ENCODE data around the gene EIF3L. TPM values are rescaled to one million over a fixed set of nuclear protein-coding genes. Genes with fewer than 3 reads are reported as not detected.

The EIF3L gene
- total and polyA plus RNA-seq, 2 experiments from 2014 or later: 206 to 346 TPM

DNA sequence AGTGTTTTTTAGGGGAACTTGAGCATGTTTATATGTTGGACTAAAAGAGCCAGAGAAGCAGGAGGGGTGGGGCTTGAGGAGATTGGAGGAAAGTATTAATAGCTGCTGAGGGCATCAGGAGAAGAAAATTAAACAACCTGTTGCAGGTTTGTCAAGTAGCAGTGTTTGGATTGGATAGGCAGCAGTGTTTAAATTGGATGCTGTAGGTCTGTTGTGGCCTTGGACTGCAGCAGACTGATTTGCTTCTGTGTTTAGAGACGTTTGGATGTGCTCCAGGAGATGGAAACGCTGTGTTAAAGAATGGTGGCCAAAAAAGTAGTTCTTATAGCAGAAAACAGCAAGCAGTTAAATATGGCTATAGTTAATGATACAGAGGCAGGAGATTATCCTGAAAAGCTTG is 5.7 kb downstream of the EIF3L start:
- Histone ChIP-seq H3K79me2 (ENCODE audit: insufficient read depth) (peaks cover 90% of the 10 kb centered on the region), H2AFZ (no peak overlapping the region), H3K4me3 (no peak overlapping the region), H3K27me3 (replicated peaks; ENCODE audit: insufficient read depth) (no peaks in the 10 kb centered on the region), H4K20me1 (ENCODE audit: insufficient read depth) (no peaks in the 10 kb centered on the region), H3F3A (ENCODE audit: insufficient read depth) (peaks cover 9% of the 10 kb centered on the region; the same call in 1 of the 2 replicates), H3K36me3 (ENCODE audit: low read depth) (peaks cover 54% of the 10 kb centered on the region), H3K27ac (no peak overlapping the region), H3K4me2 (ENCODE audit: unreplicated experiment) (no peak overlapping the region), H3K9ac (no peak overlapping the region), H3K9me2 (ENCODE audit: insufficient read depth) (no peaks in the 10 kb centered on the region), H3K4me1 (ENCODE audit: insufficient read depth) (peaks cover 10% of the 10 kb centered on the region), H3K9me3 (ENCODE audit: low read depth) (no peaks in the 10 kb centered on the region)
- in situ Hi-C loops (cut with MboI): no loop called here
- DNase-seq: no peak
- whole genome bisulfite sequencing, 2 experiments (ENCODE audit: low coverage in 1 of 2, low lambda C conversion rate in 2 of 2, missing lambda C conversion rate in 2 of 2): 25 to 32% methylated on average over 2 of the region's 2 CpGs
- no peak for TF ChIP-seq EZH2 (IDR thresholded peaks at IDR 0.05; ENCODE audit: insufficient read depth, poor library complexity, severe bottlenecking)
- TF ChIP-seq EZH2phosphoT487 (IDR thresholded peaks at IDR 0.05; ENCODE audit: insufficient read depth, low read depth): no peak

GRCh38 chr22:37855462-37855861 is 6.2 kb downstream of the EIF3L start:
- Histone ChIP-seq H3K4me3 (no peak overlapping the region), H3K27me3 (replicated peaks; ENCODE audit: insufficient read depth) (no peaks in the 10 kb centered on the region), H3F3A (ENCODE audit: insufficient read depth) (peaks cover 14% of the 10 kb centered on the region; the same call in 1 of the 2 replicates), H3K79me2 (ENCODE audit: insufficient read depth) (peaks cover 90% of the 10 kb centered on the region), H3K36me3 (ENCODE audit: low read depth) (peaks cover 54% of the 10 kb centered on the region), H3K9ac (no peak overlapping the region), H3K9me2 (ENCODE audit: insufficient read depth) (no peaks in the 10 kb centered on the region), H3K9me3 (ENCODE audit: low read depth) (no peaks in the 10 kb centered on the region), H2AFZ (no peak overlapping the region), H3K4me2 (ENCODE audit: unreplicated experiment) (no peak overlapping the region), H3K4me1 (ENCODE audit: insufficient read depth) (peaks cover 5% of the 10 kb centered on the region), H4K20me1 (ENCODE audit: insufficient read depth) (no peaks in the 10 kb centered on the region), H3K27ac (no peak overlapping the region)
- TF ChIP-seq EZH2 (IDR thresholded peaks at IDR 0.05; ENCODE audit: insufficient read depth, poor library complexity, severe bottlenecking): no peak
- no peak for TF ChIP-seq EZH2phosphoT487 (IDR thresholded peaks at IDR 0.05; ENCODE audit: insufficient read depth, low read depth)
- no peak for DNase-seq
- 87 to 98% methylated on average over 2 of the region's 2 CpGs for WGBS, 2 experiments (ENCODE audit: low coverage in 1 of 2, low lambda C conversion rate in 2 of 2, missing lambda C conversion rate in 2 of 2)
- in situ Hi-C loops (cut with MboI): no loop called here

DNA sequence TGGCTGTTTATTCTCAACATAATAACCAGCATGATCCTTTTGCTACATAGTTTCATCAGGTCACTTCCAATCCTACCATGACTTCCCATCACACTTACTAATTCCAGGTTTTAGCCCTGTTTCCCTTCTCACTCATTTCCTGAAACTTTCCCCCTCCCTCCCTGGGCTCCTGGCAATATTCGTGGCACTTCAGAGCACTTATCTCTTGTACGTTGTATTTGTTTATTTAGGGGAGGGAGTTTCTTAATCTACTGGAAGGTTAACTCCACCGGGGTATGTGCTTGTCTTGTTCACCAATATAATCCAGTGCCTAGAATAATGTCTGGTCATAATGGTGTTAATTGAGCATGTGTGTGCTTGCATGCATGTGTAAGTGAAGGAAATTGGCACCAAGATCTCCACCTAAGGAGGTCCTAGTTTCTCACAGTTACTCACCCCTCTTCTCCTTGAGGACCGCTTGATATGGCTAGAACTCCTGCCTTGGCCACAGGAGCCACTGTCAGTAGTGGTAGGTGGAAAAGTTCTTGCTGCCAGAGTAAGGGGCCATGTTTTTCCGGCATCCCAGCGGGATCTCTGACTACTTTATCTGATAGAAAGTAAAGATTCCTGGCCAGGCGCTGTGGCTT is 11.7 kb downstream of the EIF3L start:
- Histone ChIP-seq H3K9ac (no peak overlapping the region), H2AFZ (no peak overlapping the region), H3K9me3 (ENCODE audit: low read depth) (no peaks in the 10 kb centered on the region), H3K36me3 (ENCODE audit: low read depth) (peaks cover 65% of the 10 kb centered on the region), H3K4me1 (ENCODE audit: insufficient read depth) (0 out of 2 replicates have a peak, but pooled peaks cover 10% of the 10 kb centered on the region), H3F3A (ENCODE audit: insufficient read depth) (peaks cover 42% of the 10 kb centered on the region; the same call in 1 of the 2 replicates), H3K79me2 (ENCODE audit: insufficient read depth) (peaks cover 68% of the 10 kb centered on the region), H4K20me1 (ENCODE audit: insufficient read depth) (no peaks in the 10 kb centered on the region), H3K4me2 (ENCODE audit: unreplicated experiment) (no peak overlapping the region), H3K27me3 (replicated peaks; ENCODE audit: insufficient read depth) (no peaks in the 10 kb centered on the region), H3K9me2 (ENCODE audit: insufficient read depth) (no peaks in the 10 kb centered on the region), H3K27ac (no peak overlapping the region), H3K4me3 (no peak overlapping the region)
- in situ Hi-C loops (cut with MboI): no loop called here
- TF ChIP-seq EZH2phosphoT487 (IDR thresholded peaks at IDR 0.05; ENCODE audit: insufficient read depth, low read depth) (no peak), EZH2 (IDR thresholded peaks at IDR 0.05; ENCODE audit: insufficient read depth, poor library complexity, severe bottlenecking) (no peak)
- no peak for DNase-seq
- WGBS, 2 experiments (ENCODE audit: low coverage in 1 of 2, low lambda C conversion rate in 2 of 2, missing lambda C conversion rate in 2 of 2): 88 to 91% methylated on average over 7 of the region's 7 CpGs

GRCh38 chr22:37862570-37863325 is 13.5 kb downstream of the EIF3L start:
- H3K27ac ChIP-seq: peak overlapping the region; percentile 61
- H3K79me2 ChIP-seq (ENCODE audit: insufficient read depth): peaks cover 69% of the 10 kb centered on the region
- no peaks in the 10 kb centered on the region for H3K9me2 ChIP-seq (ENCODE audit: insufficient read depth)
- H3K4me1 ChIP-seq (ENCODE audit: insufficient read depth): 0 out of 2 replicates have a peak, but pooled peaks cover 10% of the 10 kb centered on the region
- TF ChIP-seq EZH2 (IDR thresholded peaks at IDR 0.05; ENCODE audit: insufficient read depth, poor library complexity, severe bottlenecking) (no peak), EZH2phosphoT487 (IDR thresholded peaks at IDR 0.05; ENCODE audit: insufficient read depth, low read depth) (no peak)
- no peaks in the 10 kb centered on the region for H3K9me3 ChIP-seq (ENCODE audit: low read depth)
- no peak overlapping the region for H3K4me3 ChIP-seq
- peaks cover 42% of the 10 kb centered on the region; the same call in 1 of the 2 replicates for H3F3A ChIP-seq (ENCODE audit: insufficient read depth)
- 85 to 87% methylated on average over 7 of the region's 7 CpGs for WGBS, 2 experiments (ENCODE audit: low coverage in 1 of 2, low lambda C conversion rate in 2 of 2, missing lambda C conversion rate in 2 of 2)
- peak overlapping the region; percentile 31 for H3K9ac ChIP-seq
- no peaks in the 10 kb centered on the region for H3K27me3 ChIP-seq (replicated peaks; ENCODE audit: insufficient read depth)
- H2AFZ ChIP-seq: no peak overlapping the region
- H4K20me1 ChIP-seq (ENCODE audit: insufficient read depth): no peaks in the 10 kb centered on the region
- peak; percentile 44 for DNase-seq
- H3K4me2 ChIP-seq (ENCODE audit: unreplicated experiment): no peak overlapping the region
- in situ Hi-C loops (cut with MboI): no loop called here
- peaks cover 69% of the 10 kb centered on the region for H3K36me3 ChIP-seq (ENCODE audit: low read depth)

All from GM23248 (cell line).